Activated CD4-positive, CD25-positive, alpha-beta regulatory T cell treated with anti-CD3 and anti-CD28 coated beads, Interleukin-2, amount 50 U/mL, for 16 hours (primary cell): ENCODE measurements around the gene PLPPR4.
"Not testable (repeated sequence)": the region's sequence is repeated elsewhere in the genome, so short reads cannot be mapped to it uniquely, and the experiment has no call there.

Source experiments
- DNase-seq: peaks from one replicate; pipeline ENCODE4 v3.0.0-alpha.2; 2020; ENCODE audit warnings: low read depth, low spot score

PLPPR4 gene

DNA sequence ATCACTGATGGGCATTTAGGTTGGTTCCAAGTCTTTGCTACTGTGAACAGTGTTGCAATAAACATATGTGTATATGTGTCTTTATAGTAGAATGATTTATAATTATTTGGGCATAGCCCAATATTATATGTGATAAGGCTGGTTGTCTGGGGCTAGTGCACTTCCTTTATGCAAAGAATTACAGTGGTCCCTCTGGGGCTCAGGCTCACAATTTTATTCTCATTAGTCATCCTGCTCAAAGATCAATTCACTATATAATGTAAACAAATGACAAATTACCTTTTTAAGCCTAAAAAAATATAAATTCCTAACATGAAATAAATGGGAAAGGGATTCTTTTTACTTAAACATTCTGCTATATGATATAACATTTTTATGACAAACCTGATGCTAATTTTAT, 5.0 kb downstream of the PLPPR4 start:
- no peak for DNase-seq

- DNase-seq: no peak
Observed at GRCh38 chr1:99270646-99271045, 6.4 kb downstream of the PLPPR4 start.

GRCh38 chr1:99271249-99271648, 7.0 kb downstream of the PLPPR4 start:
- DNase-seq: no peak

GRCh38 chr1:99277066-99277465, 12.8 kb downstream of the PLPPR4 start:
- no peak for DNase-seq

GRCh38 chr1:99279525-99279924, 15.2 kb downstream of the PLPPR4 start:
- DNase-seq: no peak

DNA sequence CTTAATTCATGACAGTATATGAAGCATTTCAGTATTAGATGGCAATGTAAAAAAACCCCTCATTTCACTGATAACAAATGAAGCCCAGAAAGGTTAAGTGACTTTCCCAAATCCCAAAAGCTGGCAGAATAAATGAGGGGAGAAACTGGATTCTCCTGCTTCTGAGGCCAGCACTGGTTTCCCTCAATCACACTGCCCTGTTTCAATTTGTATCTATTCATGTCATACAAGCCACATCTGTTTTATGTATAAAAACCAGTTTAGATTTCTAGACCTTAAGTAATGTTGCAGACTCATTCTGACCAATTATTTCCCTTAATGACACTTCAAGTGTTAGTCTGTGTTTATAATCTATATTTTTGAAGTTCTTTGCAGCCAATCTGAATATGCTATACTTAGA, 16.8 kb downstream of the PLPPR4 start:
- no peak for DNase-seq

DNA sequence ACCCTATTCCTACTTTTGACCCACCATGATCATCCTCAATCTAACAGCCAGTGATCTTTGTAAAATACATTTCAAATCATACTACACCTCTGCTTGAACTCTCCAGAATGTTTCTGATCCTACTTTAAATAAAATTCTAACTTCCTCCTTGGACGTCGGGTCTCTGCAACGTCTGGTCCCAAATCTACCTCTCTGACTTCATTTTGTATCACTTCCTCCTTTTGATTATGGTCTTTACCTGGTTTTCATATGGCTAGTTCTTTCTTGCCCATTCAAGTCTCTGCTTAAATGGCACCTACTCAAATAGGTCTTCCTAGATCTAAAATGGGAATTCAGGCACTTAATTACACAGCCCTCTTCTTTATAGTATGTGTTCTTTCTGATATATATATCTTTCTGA, 18.2 kb downstream of the PLPPR4 start:
- DNase-seq: no peak

DNA sequence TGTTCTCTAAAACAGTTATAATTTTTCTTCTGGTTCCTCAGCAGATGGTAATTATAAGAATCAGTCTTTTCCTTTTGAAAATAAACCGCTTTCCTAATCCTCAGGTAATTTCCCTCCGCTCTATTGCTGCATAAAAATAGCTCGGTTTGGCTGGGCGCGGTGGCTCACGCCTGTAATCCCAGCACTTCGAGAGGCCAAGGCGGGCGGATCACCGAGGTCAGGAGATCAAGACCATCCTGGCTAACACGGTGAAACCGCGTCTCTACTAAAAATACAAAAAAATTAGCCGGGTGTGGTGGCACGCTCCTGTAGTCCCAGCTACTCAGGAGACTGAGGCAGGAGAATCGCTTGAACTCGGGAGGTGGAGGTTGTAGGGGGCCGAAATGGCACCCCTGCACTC, 19.2 kb downstream of the PLPPR4 start:
- DNase-seq: not testable (repeated sequence)

DNA sequence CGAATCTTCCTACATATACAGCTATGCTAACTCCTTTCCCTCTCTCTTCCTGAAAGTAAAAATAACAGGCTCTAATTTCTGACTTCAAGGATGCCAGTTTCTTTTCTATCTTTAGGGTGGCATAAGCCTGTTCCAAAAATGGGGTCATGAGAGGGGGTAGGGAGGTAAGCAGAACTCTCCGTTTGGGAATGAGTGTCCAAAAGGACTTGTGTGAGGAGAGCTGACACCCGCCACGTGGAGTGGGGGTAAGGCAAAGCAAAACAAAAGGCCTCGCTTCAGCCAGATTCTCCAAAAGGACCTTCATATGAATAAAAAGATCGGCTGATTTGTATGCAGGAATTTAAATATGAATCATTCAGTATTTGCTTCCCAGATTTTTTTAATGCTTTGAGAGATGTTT, 28.6 kb downstream of the PLPPR4 start:
- DNase-seq: no peak

- no peak for DNase-seq
Observed at GRCh38 chr1:99297923-99298322, 33.6 kb downstream of the PLPPR4 start.

- no peak for DNase-seq
Observed at GRCh38 chr1:99304725-99305282, 40.5 kb downstream of the PLPPR4 start.

DNA sequence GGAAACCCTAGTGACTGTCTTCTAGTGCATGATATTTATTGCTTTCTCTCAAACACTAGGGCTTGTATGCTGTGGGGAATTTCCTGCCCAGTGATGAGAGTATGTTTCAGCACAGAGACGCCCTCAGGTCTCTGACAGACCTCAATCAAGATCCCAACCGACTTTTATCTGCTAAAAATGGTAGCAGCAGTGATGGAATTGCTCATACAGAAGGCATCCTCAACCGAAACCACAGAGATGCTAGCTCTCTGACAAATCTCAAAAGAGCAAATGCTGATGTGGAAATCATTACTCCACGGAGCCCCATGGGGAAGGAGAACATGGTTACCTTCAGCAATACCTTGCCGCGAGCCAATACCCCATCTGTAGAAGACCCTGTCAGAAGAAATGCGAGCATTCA, 41.3 kb downstream of the PLPPR4 start:
- no peak for DNase-seq

DNA sequence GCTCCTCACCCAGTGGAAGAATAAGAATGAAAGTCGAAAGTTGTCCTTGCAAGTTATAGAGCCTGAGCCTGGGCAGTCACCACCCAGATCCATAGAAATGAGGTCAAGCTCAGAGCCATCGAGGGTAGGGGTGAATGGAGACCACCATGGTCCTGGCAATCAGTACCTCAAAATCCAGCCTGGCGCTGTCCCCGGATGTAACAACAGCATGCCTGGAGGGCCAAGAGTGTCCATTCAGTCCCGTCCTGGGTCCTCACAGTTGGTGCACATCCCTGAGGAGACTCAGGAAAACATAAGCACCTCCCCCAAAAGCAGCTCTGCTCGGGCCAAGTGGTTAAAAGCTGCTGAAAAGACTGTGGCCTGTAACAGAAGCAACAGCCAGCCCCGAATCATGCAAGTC, 41.8 kb downstream of the PLPPR4 start:
- no peak for DNase-seq

- no peak for DNase-seq
Observed at GRCh38 chr1:99306644-99307043, 42.4 kb downstream of the PLPPR4 start.

DNA sequence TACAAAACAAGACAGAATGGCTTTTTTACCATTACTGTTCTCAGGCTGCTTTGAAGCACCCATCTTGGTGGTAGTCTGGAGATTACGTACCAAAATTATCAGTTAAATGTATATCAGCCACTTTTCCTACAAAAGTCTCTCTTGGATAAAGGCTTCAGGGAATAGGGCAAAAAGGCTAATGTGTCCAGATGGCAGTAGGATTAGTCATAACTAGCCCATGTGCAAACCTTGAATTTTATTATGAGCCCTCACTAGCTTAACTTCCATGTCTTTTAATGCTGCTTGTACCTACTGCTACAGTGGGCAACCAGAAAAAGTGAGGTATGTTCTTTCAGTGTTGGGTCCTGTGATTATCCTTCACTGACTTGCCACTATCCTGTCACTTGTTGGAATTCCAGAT, 51.0 kb downstream of the PLPPR4 start:
- no peak for DNase-seq

DNA sequence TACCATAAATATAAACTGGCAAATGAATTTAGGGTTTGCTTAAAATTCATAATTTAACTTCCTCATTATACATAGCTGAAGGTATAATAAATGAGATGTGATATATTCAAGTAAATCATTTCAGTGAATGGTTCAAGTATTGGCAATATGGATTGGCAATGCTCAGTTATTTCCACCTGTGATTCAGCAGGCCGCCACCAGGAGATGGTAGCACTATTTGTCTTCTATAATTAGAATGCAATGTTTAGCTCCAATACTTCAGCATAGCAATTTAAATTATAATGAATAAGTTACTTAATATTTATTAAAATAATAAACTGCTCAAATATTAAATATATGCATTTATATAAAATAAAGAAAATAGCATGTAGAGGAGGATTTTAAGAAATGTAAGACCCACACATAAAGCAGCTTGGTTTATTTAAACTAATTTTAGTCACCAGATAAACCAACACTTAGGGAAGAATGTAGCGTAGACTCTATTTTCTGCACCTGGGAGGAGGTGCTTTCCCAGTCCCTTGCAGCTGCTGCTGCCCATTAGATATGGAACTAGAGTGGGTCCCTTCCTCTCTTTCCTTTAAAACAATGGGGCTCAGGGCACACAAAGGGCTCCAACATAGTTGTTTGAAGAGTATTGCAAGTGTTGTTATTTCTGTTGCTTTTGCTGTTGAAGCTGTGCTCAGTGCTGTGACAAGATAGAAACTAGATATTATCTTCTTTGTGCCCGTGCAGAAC, 62.1 kb downstream of the PLPPR4 start:
- no peak for DNase-seq

- no peak for DNase-seq
Observed at GRCh38 chr1:99327357-99327756, 63.1 kb downstream of the PLPPR4 start.

DNA sequence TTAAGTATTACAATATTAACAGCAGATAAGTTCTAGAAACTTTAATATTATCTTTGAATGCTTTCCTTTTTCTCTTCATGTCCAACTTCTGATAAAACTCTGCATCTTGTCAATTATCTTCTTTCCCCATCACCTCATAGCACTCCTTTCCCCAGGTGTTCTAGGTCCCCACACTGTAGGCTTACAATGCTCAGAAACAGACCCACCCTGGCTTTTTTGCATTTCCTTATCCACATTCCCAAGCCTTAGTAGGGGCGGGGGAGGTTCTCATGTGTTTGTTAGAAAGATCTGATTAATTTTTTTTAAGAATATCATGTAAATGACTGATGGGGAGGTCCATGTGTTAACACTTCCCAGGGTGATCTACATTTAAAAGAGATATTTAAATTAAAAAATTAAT, 63.9 kb downstream of the PLPPR4 start:
- no peak for DNase-seq

- no peak for DNase-seq
Observed at GRCh38 chr1:99331083-99331482, 66.8 kb downstream of the PLPPR4 start.

- no peak for DNase-seq
Observed at GRCh38 chr1:99331636-99332035, 67.3 kb downstream of the PLPPR4 start.

DNA sequence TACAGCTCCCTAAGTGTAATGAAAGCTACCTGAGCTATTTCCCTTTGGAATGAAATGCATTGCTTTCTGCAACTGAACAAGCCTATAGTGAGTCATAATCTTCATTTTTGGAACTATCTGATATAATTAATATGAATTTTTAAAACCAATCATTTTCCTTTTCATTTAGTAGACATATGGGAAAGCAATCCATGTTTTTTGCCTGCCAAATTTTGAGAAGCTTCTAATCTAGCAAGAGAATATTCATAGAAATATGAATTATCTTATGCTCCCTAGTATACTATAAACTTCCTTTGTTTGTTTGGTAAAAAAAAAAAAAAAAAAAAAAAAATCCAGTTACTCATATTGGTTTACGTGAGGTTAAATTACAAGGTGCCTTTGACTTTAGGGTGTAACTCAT, 68.3 kb downstream of the PLPPR4 start:
- DNase-seq: no peak

GRCh38 chr1:99334991-99335390, 70.7 kb downstream of the PLPPR4 start:
- no peak for DNase-seq

GRCh38 chr1:99347041-99347684, 82.9 kb downstream of the PLPPR4 start:
- no peak for DNase-seq
